ENCODE results near the gene OR2J3.
A peak's percentile ranks its signal among the peaks of the same experiment; 100 is the strongest.
"Not testable (repeated sequence)": the region's sequence is repeated elsewhere in the genome, so short reads cannot be mapped to it uniquely, and the experiment has no call there.

The OR2J3 gene

GRCh38 chr6:29107758-29108157 is at the start of gene OR2J3:
Gene OR2J3 (plus strand): TSS chr6:29108058. CDS start chr6:29111891, 3,833 bp downstream.
- no peak for DNase-seq

GRCh38 chr6:29071831-29072723 is 35.8 kb upstream of the OR2J3 start:
- no peak for DNase-seq

GRCh38 chr6:29079203-29079602 is 28.7 kb upstream of the OR2J3 start:
- no peak for DNase-seq

DNA sequence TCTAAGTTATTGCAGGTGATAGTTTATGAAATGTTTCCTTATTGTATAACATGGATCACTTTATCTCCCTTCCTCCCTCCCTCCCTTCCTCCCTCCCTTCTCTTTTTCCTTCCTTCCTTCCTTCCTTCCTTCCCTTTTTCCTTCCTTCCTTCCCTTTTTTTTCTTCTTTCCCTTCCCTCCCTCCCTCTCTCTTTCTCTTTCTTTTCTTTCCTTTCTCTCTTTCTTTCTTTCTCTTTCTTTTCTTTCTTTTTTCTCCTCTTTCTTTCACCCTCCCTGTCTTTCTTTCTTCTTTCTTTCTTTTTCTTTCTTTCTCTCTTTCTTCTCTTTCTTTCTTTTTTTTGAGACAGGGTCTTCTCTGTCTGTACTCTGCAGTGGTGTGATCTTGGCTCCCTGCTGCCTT is 26.5 kb upstream of the OR2J3 start:
- no peak for DNase-seq

DNA sequence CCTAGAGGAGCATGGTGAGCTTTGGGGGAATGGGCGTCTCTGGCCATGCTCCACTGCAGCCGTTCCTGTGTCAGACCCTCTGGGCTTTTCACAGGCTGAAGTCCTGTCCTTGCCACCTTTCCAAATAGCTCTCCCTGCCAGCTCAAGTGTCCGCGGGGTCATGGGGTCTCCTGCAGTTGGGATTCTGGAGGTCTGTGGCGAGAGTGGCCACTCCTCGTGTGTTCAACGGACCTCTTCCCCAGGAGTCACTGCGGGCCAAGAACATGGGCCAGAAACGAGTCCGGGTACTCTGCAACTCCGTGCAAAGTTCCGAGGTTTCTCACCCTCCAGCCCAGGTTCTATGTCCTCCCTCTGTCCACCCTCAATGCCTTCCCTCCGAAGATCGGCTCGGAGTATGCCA is 25.4 kb upstream of the OR2J3 start:
- no peak for DNase-seq

GRCh38 chr6:29087213-29087612 is 20.6 kb upstream of the OR2J3 start, which contains the start of gene OR2B3:
Gene OR2B3 (minus strand): TSS chr6:29087313. CDS start chr6:29087248, 65 bp downstream.
- DNase-seq, result no peak

DNA sequence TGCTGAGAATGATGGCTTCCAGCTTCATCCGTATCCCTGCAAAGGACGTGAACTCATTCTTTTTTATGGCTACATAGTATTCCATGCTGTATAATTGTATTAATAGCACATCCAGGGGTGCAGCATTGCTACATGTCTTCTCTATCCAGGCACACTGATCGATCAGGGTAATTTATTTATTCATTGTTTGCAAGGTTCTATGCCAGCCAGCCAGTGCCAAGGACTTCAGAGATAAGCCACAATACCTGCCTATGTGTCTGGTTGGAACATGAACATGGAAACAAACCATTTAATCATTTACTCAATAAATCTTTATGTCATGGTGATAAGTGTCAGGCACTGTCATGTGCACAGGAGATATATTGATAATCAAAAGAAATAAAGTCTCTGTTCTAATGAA is 14.9 kb upstream of the OR2J3 start:
- no peak for DNase-seq

GRCh38 chr6:29097803-29098202 is 10.1 kb upstream of the OR2J3 start:
- no peak for DNase-seq

- no peak for DNase-seq
These were observed 8.7 kb upstream of the OR2J3 start, which contains the start of gene OR2J1 for GRCh38 chr6:29099190-29099589. Gene OR2J1 (plus strand): TSS chr6:29099490. CDS start chr6:29100943, 1,453 bp downstream.

DNA sequence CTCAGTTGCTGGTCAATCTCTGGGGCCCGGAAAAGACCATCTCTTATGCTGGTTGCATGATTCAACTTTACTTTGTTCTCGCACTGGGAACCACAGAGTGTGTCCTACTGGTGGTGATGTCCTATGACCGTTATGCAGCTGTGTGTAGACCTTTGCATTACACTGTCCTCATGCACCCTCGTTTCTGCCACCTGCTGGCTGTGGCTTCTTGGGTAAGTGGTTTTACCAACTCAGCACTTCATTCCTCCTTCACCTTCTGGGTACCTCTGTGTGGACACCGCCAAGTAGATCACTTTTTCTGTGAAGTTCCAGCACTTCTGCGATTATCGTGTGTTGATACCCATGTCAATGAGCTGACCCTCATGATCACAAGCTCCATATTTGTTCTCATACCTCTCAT is 4.3 kb downstream of the OR2J3 start:
- DNase-seq, result peak in 1 of 2 donors; percentile 2

- not testable (repeated sequence) for DNase-seq
These were observed 7.1 kb downstream of the OR2J3 start for GRCh38 chr6:29114964-29115363.

DNA sequence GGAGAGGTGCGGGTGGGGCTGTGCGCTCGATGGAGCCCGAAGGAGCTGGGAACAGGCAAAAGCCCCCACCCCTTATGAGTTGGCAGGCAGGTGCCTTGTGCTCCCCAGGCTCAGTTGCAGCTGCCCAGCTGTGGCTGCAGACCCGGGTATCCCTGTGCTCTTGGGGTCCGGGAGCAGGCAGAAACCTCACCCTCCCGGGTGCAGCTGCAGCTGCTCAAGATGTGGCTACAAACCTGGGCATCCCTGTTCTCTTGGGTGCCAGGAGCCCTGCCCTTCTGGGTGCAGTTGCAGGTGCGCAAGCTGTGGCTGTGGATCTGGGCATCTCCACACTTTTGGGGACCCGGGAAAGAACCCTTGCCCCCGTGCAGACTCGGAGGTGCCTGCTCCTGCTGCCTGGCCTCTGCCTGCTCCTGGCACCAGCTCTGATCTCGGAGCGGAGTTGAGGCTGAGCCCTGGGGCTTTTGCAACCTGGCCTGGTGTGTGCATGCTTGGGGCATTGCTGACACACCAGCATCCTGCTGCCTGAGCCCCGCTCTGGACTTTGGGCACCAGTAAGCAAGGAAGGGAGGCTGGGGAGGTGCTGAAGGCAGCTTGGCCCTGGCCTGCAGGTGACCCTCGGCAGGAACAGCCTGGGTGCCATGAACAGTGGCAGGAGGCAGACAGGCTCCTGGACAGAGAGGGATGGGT is 21.6 kb downstream of the OR2J3 start:
- no peak for DNase-seq

GRCh38 chr6:29130644-29131043 is 22.8 kb downstream of the OR2J3 start:
- DNase-seq, result no peak

DNA sequence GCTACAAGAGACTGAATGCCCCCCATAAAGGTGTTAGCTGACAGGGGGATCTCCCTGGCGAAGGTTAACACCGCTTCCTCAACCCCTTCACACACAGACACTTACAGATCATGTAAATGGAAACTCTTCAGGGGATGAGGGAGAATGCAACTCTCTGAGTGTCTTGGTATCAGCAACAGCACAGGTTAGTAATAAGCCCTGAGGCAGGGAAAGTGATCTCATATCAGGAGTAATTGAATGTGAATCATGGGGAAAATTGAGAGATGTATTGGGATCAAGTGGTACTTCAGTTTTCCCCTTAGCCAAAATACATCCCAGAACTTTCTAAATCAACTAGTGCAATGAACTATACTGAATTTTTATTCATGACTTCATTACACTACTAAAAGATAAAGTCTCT is 23.8 kb downstream of the OR2J3 start:
- DNase-seq, result no peak

DNA sequence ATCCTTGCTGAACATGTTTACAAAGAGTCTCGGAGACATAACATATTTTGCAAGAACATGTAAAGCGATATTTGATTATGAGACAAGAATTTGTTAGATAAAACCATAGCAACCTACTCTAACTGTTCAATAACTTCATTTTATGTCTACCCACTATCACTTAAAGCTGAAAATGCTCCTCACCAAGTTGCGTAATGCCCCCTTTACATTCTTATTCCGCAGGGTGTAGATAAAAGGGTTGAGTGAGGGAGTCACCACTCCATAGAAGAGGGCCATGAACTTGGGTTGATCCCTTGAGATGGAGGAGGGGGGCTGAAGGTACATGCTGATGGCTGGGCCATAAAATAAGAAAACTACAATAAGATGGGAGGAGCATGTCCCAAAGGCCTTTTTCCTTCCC is 29.9 kb downstream of the OR2J3 start:
- DNase-seq, result no peak

DNA sequence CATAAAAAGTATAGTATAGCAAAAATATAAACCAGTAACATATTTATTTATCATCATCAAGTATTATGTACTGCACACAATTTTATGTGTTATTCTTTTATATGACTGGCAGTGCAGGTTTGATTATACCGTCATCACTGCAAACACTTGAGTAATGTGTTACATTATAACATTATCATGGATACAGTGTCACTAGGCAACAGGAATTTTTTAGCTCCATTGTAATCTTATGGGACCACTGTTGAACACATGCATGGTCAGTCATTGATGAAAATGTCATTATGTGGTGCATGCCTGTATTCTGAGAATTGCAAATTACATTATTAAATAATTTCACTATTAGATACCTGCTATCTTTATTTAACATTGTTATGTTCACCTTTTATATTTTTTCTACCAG is 33.7 kb downstream of the OR2J3 start:
- DNase-seq, result no peak

DNA sequence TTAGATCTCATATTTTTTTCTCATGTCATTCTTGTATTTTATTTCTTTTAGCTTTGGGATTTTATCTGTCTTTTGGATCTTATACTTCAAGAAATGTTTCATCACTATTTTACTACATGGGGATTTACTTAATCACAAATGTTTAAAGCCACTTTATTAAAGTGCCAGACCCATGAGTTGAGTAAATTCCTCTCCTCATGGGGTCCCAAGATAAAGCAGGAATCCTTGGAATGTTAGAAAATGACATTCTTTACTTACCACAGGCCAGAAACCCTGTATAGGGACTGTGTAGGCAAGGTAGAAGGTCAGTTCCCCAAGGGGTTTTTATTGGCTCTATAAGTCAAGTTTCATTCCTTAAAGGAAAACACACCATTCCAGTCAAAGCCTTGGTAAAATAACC is 34.5 kb downstream of the OR2J3 start:
- no peak for DNase-seq

- DNase-seq, result no peak
These were observed 38.3 kb downstream of the OR2J3 start for GRCh38 chr6:29146179-29146578.

DNA sequence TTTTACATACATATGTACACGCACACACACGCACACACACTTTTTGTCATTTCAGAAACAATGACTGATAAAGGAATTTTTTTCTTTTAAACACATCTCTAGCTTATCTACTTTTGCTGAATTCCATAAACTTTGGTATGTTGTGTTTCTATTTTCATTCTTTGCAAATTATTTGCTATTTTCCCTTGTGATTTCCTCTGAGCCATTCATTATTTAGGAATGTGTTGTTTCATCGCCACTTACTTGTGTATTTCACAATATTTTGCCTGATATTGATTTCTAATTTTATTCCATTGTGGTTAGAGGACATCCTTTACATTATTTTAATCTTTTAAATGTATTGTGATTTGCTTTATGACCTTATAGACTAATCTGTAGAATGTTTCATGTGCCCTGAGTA is 39.2 kb downstream of the OR2J3 start:
- no peak for DNase-seq

DNA sequence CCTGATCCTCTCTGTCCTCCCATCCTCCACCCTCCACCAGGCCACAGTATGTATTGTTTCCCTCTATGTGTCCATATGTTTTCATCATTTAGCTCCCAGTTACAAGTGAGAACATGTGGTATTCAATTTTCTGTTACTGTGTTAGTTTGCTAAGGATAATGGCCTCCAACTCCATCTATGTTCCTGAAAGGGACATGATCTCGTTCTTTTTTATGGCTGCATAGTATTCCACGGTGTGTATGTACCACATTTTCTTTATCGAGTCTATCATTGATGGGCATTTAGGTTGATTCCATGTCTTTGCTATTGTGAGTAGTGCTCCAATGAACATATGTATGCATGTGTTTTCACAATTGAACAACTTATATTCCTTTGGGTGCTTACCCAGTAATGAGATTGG is 41.6 kb downstream of the OR2J3 start:
- DNase-seq, result not testable (repeated sequence)

- no peak for DNase-seq
These were observed 45.2 kb downstream of the OR2J3 start for GRCh38 chr6:29153083-29153482.

- not testable (repeated sequence) for DNase-seq
These were observed 47.3 kb downstream of the OR2J3 start for GRCh38 chr6:29155182-29155581.

DNA sequence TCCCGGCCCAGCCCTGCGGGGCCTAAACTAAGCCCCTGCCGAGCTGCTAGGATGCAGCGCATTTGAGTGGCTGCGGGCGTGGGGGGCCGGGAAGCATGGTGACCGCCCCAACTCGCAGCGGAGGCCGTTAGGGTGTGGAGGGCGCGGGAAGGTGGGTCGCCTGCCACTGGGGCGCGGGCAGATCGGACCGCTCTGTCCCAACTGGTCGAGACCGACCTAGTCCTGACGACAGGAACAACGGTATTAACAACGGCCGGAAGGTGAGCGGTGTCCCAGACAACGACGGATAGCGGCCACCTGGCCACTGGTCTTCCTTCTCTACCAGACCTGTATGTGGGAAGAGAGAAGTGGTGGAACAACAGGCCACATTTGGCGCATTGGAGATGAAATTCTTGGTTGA is 52.1 kb downstream of the OR2J3 start:
- DNase-seq, result not testable (repeated sequence)
